HG03095 (cell line): ENCODE data around the gene PALMD.

Experiments
- ATAC-seq: cut with Tn5 transposase; IDR thresholded peaks from one replicate; pipeline ENCODE4 v1.9.1; 2021; ENCODE audit warnings: moderate library complexity; ENCODE audit not compliant: unreplicated experiment

The PALMD gene, protein sequence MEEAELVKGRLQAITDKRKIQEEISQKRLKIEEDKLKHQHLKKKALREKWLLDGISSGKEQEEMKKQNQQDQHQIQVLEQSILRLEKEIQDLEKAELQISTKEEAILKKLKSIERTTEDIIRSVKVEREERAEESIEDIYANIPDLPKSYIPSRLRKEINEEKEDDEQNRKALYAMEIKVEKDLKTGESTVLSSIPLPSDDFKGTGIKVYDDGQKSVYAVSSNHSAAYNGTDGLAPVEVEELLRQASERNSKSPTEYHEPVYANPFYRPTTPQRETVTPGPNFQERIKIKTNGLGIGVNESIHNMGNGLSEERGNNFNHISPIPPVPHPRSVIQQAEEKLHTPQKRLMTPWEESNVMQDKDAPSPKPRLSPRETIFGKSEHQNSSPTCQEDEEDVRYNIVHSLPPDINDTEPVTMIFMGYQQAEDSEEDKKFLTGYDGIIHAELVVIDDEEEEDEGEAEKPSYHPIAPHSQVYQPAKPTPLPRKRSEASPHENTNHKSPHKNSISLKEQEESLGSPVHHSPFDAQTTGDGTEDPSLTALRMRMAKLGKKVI

DNA sequence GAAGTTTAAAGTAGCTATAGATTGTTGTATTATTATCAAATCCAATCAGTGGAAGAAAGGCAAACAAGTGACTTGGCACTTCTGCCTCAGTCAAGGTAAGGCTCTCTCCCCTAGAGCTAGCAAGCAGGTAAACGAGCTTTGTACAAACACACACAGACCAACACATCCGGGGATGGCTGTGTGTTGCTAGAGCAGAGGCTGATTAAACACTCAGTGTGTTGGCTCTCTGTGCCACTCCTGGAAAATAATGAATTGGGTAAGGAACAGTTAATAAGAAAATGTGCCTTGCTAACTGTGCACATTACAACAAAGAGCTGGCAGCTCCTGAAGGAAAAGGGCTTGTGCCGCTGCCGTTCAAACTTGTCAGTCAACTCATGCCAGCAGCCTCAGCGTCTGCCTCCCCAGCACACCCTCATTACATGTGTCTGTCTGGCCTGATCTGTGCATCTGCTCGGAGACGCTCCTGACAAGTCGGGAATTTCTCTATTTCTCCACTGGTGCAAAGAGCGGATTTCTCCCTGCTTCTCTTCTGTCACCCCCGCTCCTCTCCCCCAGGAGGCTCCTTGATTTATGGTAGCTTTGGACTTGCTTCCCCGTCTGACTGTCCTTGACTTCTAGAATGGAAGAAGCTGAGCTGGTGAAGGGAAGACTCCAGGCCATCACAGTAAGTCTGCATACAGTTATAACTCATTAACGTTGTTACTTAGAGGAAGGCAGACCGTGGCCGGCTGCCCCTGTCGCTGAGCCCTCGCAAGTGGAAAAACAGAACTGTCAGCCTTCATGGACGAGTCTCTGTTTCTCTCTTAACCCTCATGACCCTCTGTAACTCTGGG, at the start of gene PALMD:
TSS of gene PALMD (plus strand) at position 415 of the 833 bp plus-strand sequence. CDS start at position 620, 205 bp downstream.
- ATAC-seq, result no peak

- no peak for ATAC-seq
Measured at GRCh38 chr1:99598738-99599411, 47.0 kb upstream of the PALMD start.

DNA sequence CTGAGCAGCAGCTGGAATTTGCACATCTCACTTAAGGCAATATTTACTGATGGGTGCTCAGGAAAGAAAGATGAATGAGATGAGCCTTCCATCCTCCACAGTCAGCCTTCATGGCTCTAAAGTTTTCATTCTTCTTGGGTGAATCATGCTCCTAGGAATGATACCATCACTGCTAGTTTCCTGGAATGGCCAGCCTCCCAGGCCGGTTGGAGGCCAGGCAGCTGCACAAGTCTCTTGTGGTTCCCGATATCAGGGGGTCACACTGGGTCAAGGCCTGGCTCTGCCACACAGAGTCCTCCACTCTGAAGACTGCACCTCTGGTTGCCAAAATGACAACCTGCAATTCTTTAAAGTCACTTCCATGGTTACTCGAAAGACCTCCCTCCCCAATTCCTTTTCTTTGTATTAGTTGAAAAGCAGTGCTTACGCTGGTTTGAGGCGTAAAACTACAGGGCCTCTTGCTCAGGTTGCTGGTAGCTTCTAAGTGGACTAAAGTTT, 46.2 kb upstream of the PALMD start:
- ATAC-seq, result no peak

- no peak for ATAC-seq
Measured at GRCh38 chr1:99600782-99601181, 45.1 kb upstream of the PALMD start.

DNA sequence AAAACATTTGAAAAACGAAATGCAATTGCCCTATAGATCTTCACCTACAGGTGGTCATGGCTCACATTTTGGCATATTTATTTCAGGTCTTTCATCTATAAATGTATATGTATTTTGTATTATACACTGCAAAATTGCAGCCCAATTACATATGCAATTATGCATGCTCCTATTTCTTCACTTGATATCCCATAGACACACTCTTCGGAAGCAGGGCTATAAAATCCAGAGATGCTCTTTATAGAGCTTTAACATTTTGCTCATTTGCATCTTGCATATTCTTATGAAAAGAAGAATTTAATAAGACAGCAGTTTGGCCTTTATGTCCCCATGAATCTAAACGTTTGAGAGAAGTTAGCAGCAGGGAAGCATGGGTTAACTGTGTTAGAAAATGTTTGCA, 44.7 kb upstream of the PALMD start:
- no peak for ATAC-seq

DNA sequence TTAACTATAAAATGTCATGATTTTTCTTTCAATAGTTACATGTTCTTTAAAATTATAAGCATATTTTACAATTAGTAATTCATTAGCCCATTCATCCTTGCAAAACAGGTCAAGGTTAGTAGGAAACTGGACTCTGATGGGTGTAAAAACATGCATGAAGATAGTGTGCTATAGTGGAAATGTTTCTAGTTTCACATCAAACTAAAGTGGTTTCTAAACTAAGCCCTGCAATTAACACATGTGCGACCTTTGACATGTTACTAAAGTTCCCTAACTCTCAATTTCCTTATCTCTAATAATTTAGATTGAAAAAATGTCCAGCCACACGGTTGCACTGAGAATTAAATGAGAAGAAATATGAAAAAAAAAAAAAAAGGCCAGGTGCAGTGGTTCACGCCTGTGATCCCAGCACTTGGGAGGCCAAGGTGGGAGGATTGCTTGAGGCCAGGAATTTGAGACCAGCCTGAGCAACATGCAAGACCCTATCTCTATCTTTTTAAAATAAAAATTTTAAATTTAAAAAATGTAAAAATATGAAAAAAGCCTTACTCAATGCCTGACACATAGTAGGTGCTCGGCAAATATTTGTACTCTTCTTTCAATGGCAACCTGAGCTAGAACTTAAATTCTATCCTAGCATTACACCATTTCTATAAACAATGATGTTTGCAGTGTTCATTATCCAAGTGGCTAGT, 44.1 kb upstream of the PALMD start:
- ATAC-seq, result no peak

DNA sequence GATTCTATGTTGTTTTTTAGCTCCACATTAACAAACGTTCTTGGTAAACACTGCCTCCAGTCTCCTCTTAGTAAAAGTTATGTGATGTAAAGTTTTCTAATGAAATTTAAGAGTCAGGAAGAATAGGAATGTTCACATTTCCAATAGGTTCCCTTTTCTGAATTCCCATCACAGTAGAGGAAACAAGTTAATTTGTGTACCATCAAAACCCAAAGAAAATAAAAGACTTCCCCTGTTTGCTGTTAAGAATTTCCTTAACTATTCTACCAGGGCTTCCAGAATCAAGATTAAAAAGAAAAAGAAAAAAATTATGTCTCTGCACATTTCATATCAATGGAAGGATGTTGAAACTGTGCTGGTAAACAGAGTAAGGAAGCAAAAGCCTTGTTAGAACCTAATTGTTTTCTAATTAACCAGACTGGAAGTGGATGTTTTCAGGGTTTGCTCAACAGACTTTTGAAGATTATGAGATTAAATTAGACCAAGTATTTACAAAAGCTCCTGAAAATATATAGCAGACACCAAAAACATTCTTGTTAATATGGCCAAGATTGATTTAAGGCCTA, 43.4 kb upstream of the PALMD start:
- ATAC-seq, result no peak

- no peak for ATAC-seq
Measured at GRCh38 chr1:99603699-99604560, 42.0 kb upstream of the PALMD start.

GRCh38 chr1:99606306-99606705, 39.6 kb upstream of the PALMD start:
- no peak for ATAC-seq

DNA sequence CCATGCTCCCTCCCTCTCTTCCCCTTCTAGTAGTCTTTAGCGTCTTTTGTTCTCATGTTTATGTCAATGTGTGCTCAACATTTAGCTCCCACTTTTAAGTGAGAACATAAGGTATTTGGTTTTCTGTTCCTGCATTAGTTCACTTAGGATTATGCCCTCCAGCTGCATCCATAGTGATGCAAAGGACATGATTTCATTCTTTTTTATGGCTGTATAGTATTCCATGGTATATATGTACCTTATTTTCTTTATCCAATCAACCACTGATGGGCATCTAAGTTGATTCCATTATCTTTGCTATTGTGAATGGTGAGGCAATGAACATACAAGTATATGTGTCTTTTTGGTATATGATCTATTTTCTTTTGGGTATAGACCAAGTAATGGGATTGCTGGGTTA, 38.3 kb upstream of the PALMD start:
- no peak for ATAC-seq

GRCh38 chr1:99608058-99608457, 37.9 kb upstream of the PALMD start:
- no peak for ATAC-seq

GRCh38 chr1:99613716-99614115, 32.2 kb upstream of the PALMD start:
- ATAC-seq, result no peak

- no peak for ATAC-seq
Measured at GRCh38 chr1:99614728-99615127, 31.2 kb upstream of the PALMD start.

DNA sequence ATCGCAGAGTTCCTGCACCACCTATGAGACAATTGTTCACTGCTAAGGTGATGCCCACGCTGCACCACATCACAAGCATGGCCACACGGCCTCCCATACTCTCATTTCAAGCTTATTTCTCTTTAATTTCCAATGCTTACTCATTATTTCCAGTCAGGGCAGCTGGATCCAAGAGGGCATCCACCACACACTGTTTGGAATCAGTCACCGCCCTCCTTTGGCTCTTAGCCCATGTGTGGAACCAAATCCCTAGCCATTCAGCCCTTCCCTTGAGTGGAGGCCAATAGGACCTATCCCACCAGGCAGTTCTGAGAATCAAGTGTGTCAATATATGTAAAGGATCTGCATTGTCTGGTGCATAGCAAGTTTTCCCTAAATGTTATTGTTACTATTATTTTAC, 26.3 kb upstream of the PALMD start:
- ATAC-seq, result no peak

- ATAC-seq, result no peak
Measured at GRCh38 chr1:99621340-99621901, 24.5 kb upstream of the PALMD start.

DNA sequence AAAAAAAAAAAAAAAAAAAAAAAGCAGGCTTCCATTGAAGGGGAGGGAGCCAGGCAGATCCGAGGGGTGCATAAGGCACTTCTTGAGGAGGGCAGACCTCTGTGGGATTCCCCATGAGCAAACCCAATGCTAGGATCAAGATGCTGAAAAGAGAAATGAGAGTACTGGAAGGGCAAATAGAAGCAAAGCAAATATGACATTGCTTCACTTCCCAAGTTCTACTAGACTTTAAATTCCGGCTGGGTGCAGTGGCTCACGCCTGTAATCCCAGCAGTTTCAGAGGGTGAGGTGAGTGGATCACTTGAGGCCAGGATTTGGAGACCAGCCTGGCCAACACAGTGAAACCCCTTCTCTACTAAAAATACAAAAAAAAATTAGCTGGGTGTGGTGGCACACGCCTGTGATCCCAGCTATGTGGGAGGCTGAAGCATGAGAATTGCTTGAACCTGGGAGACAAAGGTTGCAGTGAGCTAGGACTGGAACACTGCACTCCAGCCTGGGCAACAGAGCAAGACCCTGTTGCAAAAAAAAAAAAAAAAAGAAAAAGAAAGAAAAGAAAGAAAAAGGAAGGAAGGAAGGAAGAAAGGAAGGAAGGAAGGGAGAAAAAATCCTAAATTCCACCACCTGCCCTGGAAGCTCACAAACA, 23.1 kb upstream of the PALMD start:
- no peak for ATAC-seq

GRCh38 chr1:99623554-99623953, 22.4 kb upstream of the PALMD start:
- no peak for ATAC-seq

- no peak for ATAC-seq
Measured at GRCh38 chr1:99627615-99628014, 18.3 kb upstream of the PALMD start.
